ENCODE results near the gene IGFBP7. TPM values are rescaled to one million over a fixed set of nuclear protein-coding genes. Genes with fewer than 3 reads are reported as not detected.

The IGFBP7 gene
- total and polyA plus RNA-seq, 10 of the 15 experiments (the other 5 are each of a cell fraction or from before 2014, with no cell fraction given), result 0.69 to 1.9 (median 1.4) TPM; not detected in 5

GRCh38 chr4:57125996-57126395 lies 15.8 kb upstream of the IGFBP7 start:
- Histone ChIP-seq H3K36me3 (ENCODE audit: control insufficient read depth in 2 of 2, insufficient read depth in 2 of 2, low read length in 1 of 2) (no peaks in the 10 kb centered on the region), H3K4me2 (ENCODE audit: control insufficient read depth, insufficient read depth) (no peak overlapping the region), H2AFZ (ENCODE audit: control insufficient read depth, low read depth, low read length) (no peak overlapping the region), H4K20me1 (ENCODE audit: control insufficient read depth, insufficient read depth) (no peaks in the 10 kb centered on the region), H3K4me1 (ENCODE audit: control insufficient read depth, insufficient read depth, low read length) (no peaks in the 10 kb centered on the region), H3K79me2 (ENCODE audit: control insufficient read depth, insufficient read depth, low read length) (no peaks in the 10 kb centered on the region), H3K9me3 (replicated peaks; ENCODE audit: control insufficient read depth, insufficient read depth, low read length) (no peaks in the 10 kb centered on the region; the same call in 2 of the 3 replicates), H3K27me3 (replicated peaks in 1 of 2; ENCODE audit: control insufficient read depth in 2 of 2, insufficient read depth in 2 of 2, low read length in 1 of 2) (no peaks in the 10 kb centered on the region; a peak in 2 of 4 replicates), H3K9ac (ENCODE audit: control insufficient read depth, insufficient read depth, low read length) (no peak overlapping the region), H3K27ac (ENCODE audit: control insufficient read depth, insufficient read depth) (no peak overlapping the region), H3K4me3 (no peak overlapping the region)
- TF ChIP-seq PAX8 (IDR thresholded peaks at IDR 0.05) (no peak), BRCA1 (IDR thresholded peaks at IDR 0.05; ENCODE audit: low read depth, low read length) (no peak), STAT3 (IDR thresholded peaks at IDR 0.05; ENCODE audit: low read depth, low read length) (no peak), ZNF24 (IDR thresholded peaks at IDR 0.05) (no peak), TARDBP (IDR thresholded peaks at IDR 0.05; ENCODE audit: borderline replicate concordance) (no peak), FOS (IDR thresholded peaks at IDR 0.05; ENCODE audit: borderline replicate concordance, extremely low read depth, insufficient read length) (no peak), FOXK2 (IDR thresholded peaks at IDR 0.05) (no peak), CHD2 (IDR thresholded peaks at IDR 0.05; ENCODE audit: borderline replicate concordance, low read depth, low read length) (no peak), PKNOX1 (IDR thresholded peaks at IDR 0.05) (no peak), SIN3A (IDR thresholded peaks at IDR 0.05; ENCODE audit: low read depth, low read length) (no peak), EED (IDR thresholded peaks at IDR 0.05; ENCODE audit: low read depth) (no peak), KAT2A (conservative IDR thresholded peaks at IDR 0.05; ENCODE audit: control insufficient read depth, low read depth, low read length) (no peak)
- TF ChIP-seq, protein P1, sequence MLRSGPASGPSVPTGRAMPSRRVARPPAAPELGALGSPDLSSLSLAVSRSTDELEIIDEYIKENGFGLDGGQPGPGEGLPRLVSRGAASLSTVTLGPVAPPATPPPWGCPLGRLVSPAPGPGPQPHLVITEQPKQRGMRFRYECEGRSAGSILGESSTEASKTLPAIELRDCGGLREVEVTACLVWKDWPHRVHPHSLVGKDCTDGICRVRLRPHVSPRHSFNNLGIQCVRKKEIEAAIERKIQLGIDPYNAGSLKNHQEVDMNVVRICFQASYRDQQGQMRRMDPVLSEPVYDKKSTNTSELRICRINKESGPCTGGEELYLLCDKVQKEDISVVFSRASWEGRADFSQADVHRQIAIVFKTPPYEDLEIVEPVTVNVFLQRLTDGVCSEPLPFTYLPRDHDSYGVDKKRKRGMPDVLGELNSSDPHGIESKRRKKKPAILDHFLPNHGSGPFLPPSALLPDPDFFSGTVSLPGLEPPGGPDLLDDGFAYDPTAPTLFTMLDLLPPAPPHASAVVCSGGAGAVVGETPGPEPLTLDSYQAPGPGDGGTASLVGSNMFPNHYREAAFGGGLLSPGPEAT (IDR thresholded peaks at IDR 0.05; ENCODE audit: low read depth), result no peak
- TF ChIP-seq, protein P2, sequence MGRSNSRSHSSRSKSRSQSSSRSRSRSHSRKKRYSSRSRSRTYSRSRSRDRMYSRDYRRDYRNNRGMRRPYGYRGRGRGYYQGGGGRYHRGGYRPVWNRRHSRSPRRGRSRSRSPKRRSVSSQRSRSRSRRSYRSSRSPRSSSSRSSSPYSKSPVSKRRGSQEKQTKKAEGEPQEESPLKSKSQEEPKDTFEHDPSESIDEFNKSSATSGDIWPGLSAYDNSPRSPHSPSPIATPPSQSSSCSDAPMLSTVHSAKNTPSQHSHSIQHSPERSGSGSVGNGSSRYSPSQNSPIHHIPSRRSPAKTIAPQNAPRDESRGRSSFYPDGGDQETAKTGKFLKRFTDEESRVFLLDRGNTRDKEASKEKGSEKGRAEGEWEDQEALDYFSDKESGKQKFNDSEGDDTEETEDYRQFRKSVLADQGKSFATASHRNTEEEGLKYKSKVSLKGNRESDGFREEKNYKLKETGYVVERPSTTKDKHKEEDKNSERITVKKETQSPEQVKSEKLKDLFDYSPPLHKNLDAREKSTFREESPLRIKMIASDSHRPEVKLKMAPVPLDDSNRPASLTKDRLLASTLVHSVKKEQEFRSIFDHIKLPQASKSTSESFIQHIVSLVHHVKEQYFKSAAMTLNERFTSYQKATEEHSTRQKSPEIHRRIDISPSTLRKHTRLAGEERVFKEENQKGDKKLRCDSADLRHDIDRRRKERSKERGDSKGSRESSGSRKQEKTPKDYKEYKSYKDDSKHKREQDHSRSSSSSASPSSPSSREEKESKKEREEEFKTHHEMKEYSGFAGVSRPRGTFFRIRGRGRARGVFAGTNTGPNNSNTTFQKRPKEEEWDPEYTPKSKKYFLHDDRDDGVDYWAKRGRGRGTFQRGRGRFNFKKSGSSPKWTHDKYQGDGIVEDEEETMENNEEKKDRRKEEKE (IDR thresholded peaks at IDR 0.05), result no peak
- TF ChIP-seq, protein P3, sequence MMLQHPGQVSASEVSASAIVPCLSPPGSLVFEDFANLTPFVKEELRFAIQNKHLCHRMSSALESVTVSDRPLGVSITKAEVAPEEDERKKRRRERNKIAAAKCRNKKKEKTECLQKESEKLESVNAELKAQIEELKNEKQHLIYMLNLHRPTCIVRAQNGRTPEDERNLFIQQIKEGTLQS (IDR thresholded peaks at IDR 0.05; ENCODE audit: borderline replicate concordance, extremely low read depth, low read depth, low read length), result no peak
- FAIRE-seq, result no peak
- ChIA-PET POLR2A (no interaction called here), RAD21 (ENCODE audit: unreplicated experiment) (no interaction called here), SMC1A (ENCODE audit: uncharacterized antibody, unreplicated experiment) (no interaction called here), CTCF (no interaction called here)
- no peak for DNase-seq (ENCODE audit: low read depth, low spot score)
- ATAC-seq, result no peak
- in situ Hi-C loops (cut with MboI), result loop anchor here (10.0 kb wide), 1 partner anchor 61 kb away; no protein-coding TSS in a partner anchor
- intact Hi-C loops (cut with micrococcal nuclease; ENCODE audit: unreplicated experiment), result no loop called here
- BruUV-seq (replicated peaks), result no TSS peak

Data from GM12878 (cell line).